H1 (cell line): ENCODE data around the gene NOP9. TPM values are rescaled to one million over a fixed set of nuclear protein-coding genes. Genes with fewer than 3 reads are reported as not detected.

Source experiments
- CTCF ChIA-PET: fragments of 300-600 bp; sonication (Branson Sonifier 250); formaldehyde crosslinking; loops from one replicate; lab custom pipeline; 2021; ENCODE audit not compliant: partially characterized antibody; lab: Charles Lee
- POLR2A ChIA-PET: fragments of 300-600 bp; sonication (Branson Sonifier 250); formaldehyde crosslinking; loops from one replicate; lab custom pipeline; 2021; ENCODE audit warnings: inconsistent platforms; ENCODE audit not compliant: partially characterized antibody; lab: Charles Lee
- DNase-seq, 2 experiments: peaks; one replicate each; pipeline versions ENCODE4 v3.0.0 to v3.0.0-alpha.2; 2010 to 2022; ENCODE audit warnings: low spot score in 2 of 2, low read depth in 1 of 2, mixed read lengths in 1 of 2
- FAIRE-seq: peaks from 2 replicates; lab custom pipeline; 2011; peaks lifted over from hg19 to GRCh38; lab: Jason Lieb, UNC
- H2AFZ ChIP-seq: 2 replicates; pipeline ENCODE4 v1.8.1; 2012; ENCODE audit warnings: low read length, inconsistent platforms
- H2AK5ac ChIP-seq: 2 replicates; pipeline ENCODE4 v1.6.1; 2013; ENCODE audit warnings: low read depth, low read length
- H2BK120ac ChIP-seq: replicated peaks from 2 replicates; pipeline ENCODE3; 2013; ENCODE audit warnings: low read depth, low read length, inconsistent platforms
- H2BK12ac ChIP-seq: 2 replicates; pipeline ENCODE4 v1.6.1; 2013; ENCODE audit warnings: low read depth, low read length
- H2BK15ac ChIP-seq: 2 replicates; pipeline ENCODE4 v1.6.1; 2013; ENCODE audit warnings: low read length
- H2BK20ac ChIP-seq: 2 replicates; pipeline ENCODE4 v1.6.1; 2013; ENCODE audit warnings: low read length
- H2BK5ac ChIP-seq: 2 replicates; pipeline ENCODE4 v1.6.1; 2013; ENCODE audit warnings: low read depth, low read length
- H3K14ac ChIP-seq: 2 replicates; pipeline ENCODE4 v1.6.1; 2013; ENCODE audit warnings: inconsistent platforms; ENCODE audit not compliant: insufficient read length
- H3K18ac ChIP-seq: 2 replicates; pipeline ENCODE4 v1.6.1; 2013; ENCODE audit warnings: low read length; ENCODE audit errors: extremely low read depth
- H3K23ac ChIP-seq: 2 replicates; pipeline ENCODE4 v1.6.1; 2013; ENCODE audit warnings: inconsistent platforms; ENCODE audit not compliant: insufficient read length
- H3K23me2 ChIP-seq: 2 replicates; pipeline ENCODE4 v1.6.1; 2013; ENCODE audit warnings: low read depth, low read length
- H3K27ac ChIP-seq: 2 replicates; pipeline ENCODE4 v1.6.1; 2011; ENCODE audit warnings: low read depth, low read length, inconsistent platforms
- H3K27me3 ChIP-seq, 4 experiments: replicated peaks in 1 of 4; 1 replicate in 1 of 4; 2 replicates in 3 of 4; pipeline versions ENCODE4 v1.6.1 to v1.8.1; 2011 to 2013; ENCODE audit warnings: low read length in 3 of 4, mild to moderate bottlenecking in 3 of 4, inconsistent platforms in 2 of 4, mixed read lengths in 2 of 4, moderate library complexity in 1 of 4; ENCODE audit not compliant: control insufficient read depth in 3 of 4, insufficient read depth in 3 of 4; ENCODE audit errors: extremely low read depth in 1 of 4
- H3K36me3 ChIP-seq, 4 experiments: 2 replicates each; pipeline versions ENCODE4 v1.6.1 to v1.8.1; 2011 to 2013; ENCODE audit warnings: mild to moderate bottlenecking in 4 of 4, low read length in 3 of 4, moderate library complexity in 2 of 4, control low read depth in 1 of 4, inconsistent platforms in 1 of 4; ENCODE audit not compliant: insufficient read depth in 4 of 4, control insufficient read depth in 2 of 4
- H3K4ac ChIP-seq: replicated peaks from 2 replicates; pipeline ENCODE3; 2013; ENCODE audit warnings: low read length, low read depth, mixed read lengths, inconsistent platforms; ENCODE audit not compliant: insufficient read length
- H3K4me1 ChIP-seq, 4 experiments: replicated peaks in 1 of 4; 1 replicate in 1 of 4; 2 replicates in 3 of 4; pipeline versions ENCODE4 v1.6.1 to v1.8.1; 2011 to 2013; ENCODE audit warnings: low read length in 3 of 4, inconsistent platforms in 2 of 4, mixed read lengths in 1 of 4; ENCODE audit not compliant: insufficient read depth in 4 of 4, control insufficient read depth in 3 of 4
- H3K4me2 ChIP-seq, 2 experiments: 2 replicates each; pipeline versions ENCODE4 v1.6.1 to v1.8.1; 2011 to 2013; ENCODE audit warnings: low read depth in 2 of 2, low read length in 2 of 2, control low read depth in 1 of 2, inconsistent platforms in 1 of 2, mild to moderate bottlenecking in 1 of 2; ENCODE audit not compliant: insufficient read depth in 1 of 2
- H3K4me3 ChIP-seq, 4 experiments: fragments of 200-600, 300-600 bp in 1 of 4; sonication (generic), shearing (Covaris generic), sonication (Bioruptor Twin) in 1 of 4; 2 replicates each; pipeline versions ENCODE4 v1.5.1 to v1.8.1; 2011 to 2016; ENCODE audit warnings: low read length in 4 of 4, low read depth in 3 of 4, control low read depth in 2 of 4, inconsistent platforms in 2 of 4, mild to moderate bottlenecking in 2 of 4, mixed read lengths in 1 of 4, moderate library complexity in 1 of 4; ENCODE audit not compliant: insufficient read depth in 2 of 4; ENCODE audit errors: extremely low read depth in 1 of 4
- H3K56ac ChIP-seq: replicated peaks from 2 replicates; pipeline ENCODE3; 2013; ENCODE audit warnings: low read depth, mild to moderate bottlenecking, mixed read lengths, low read length, inconsistent platforms; ENCODE audit not compliant: insufficient read length
- H3K79me1 ChIP-seq: 2 replicates; pipeline ENCODE4 v1.6.1; 2013; ENCODE audit warnings: low read depth, low read length, control low read depth
- H3K79me2 ChIP-seq, 2 experiments: 2 replicates each; pipeline versions ENCODE4 v1.6.1 to v1.8.1; 2012 to 2013; ENCODE audit warnings: low read length in 2 of 2, mild to moderate bottlenecking in 2 of 2, inconsistent platforms in 1 of 2; ENCODE audit not compliant: insufficient read depth in 2 of 2, control insufficient read depth in 1 of 2
- H3K9ac ChIP-seq, 4 experiments: replicated peaks in 1 of 4; 1 replicate in 1 of 4; 2 replicates in 3 of 4; pipeline versions ENCODE4 v1.6.1 to v1.8.1; 2011 to 2013; ENCODE audit warnings: low read depth in 3 of 4, low read length in 3 of 4, control low read depth in 2 of 4, mild to moderate bottlenecking in 2 of 4, moderate library complexity in 2 of 4, inconsistent platforms in 1 of 4; ENCODE audit errors: extremely low read depth in 1 of 4
- H3K9me3 ChIP-seq, 2 experiments: 2 replicates each; pipeline versions ENCODE4 v1.6.1 to v1.8.1; 2012 to 2013; ENCODE audit warnings: mild to moderate bottlenecking in 2 of 2, moderate library complexity in 2 of 2, control low read depth in 1 of 2, inconsistent platforms in 1 of 2, low read depth in 1 of 2, low read length in 1 of 2, mixed read lengths in 1 of 2; ENCODE audit not compliant: insufficient read depth in 2 of 2
- H4K20me1 ChIP-seq, 2 experiments: replicated peaks in 1 of 2; 2 replicates each; pipeline versions ENCODE3 to v1.8.1; 2011 to 2013; ENCODE audit warnings: inconsistent platforms in 2 of 2, low read length in 2 of 2, mild to moderate bottlenecking in 1 of 2; ENCODE audit not compliant: insufficient read depth in 2 of 2, control insufficient read depth in 1 of 2
- H4K5ac ChIP-seq: 2 replicates; pipeline ENCODE4 v1.6.1; 2013; ENCODE audit warnings: low read length, low read depth, mixed read lengths, inconsistent platforms; ENCODE audit not compliant: insufficient read length
- H4K8ac ChIP-seq: 2 replicates; pipeline ENCODE4 v1.8.0; 2013; ENCODE audit warnings: mild to moderate bottlenecking, moderate library complexity, low read length, inconsistent platforms; ENCODE audit not compliant: insufficient read depth; ENCODE audit errors: extremely low read depth
- H4K91ac ChIP-seq: replicated peaks from 2 replicates; pipeline ENCODE3; 2013; ENCODE audit warnings: low read length, mixed read lengths, inconsistent platforms; ENCODE audit not compliant: insufficient read length
- ASH2L ChIP-seq: fragments of 200-600, 300-600 bp; sonication (generic); IDR thresholded peaks from one replicate; pipeline ENCODE4 v1.7.1; 2017; ENCODE audit warnings: low read length
- CBX5 ChIP-seq: fragments of 300-800, 300-1000 bp; sonication (generic); IDR thresholded peaks from 2 replicates; pipeline ENCODE4 v1.7.1; 2016; ENCODE audit warnings: antibody characterized with exemption, low read length, low read depth
- CEBPB ChIP-seq: IDR thresholded peaks from 2 replicates; pipeline ENCODE4 v1.6.1; 2012; ENCODE audit warnings: low read depth, low read length
- CHD1 ChIP-seq: IDR thresholded peaks from 2 replicates; pipeline ENCODE4 v1.6.1; 2012; ENCODE audit warnings: low read depth, low read length, improper control_type of control experiment
- EP300 ChIP-seq, 2 experiments: IDR thresholded peaks; 1 replicate in 1 of 2; 2 replicates in 1 of 2; pipeline ENCODE4 v1.6.1; 2011 to 2012; ENCODE audit warnings: low read depth in 2 of 2, low read length in 2 of 2, mild to moderate bottlenecking in 2 of 2, borderline replicate concordance in 1 of 2, inconsistent platforms in 1 of 2, moderate library complexity in 1 of 2
- FOSL1 ChIP-seq: IDR thresholded peaks from 2 replicates; pipeline ENCODE4 v1.6.1; 2011; ENCODE audit warnings: mild to moderate bottlenecking, low read depth, low read length, moderate library complexity; ENCODE audit not compliant: insufficient read depth
- NRF1 ChIP-seq: IDR thresholded peaks from 2 replicates; pipeline ENCODE4 v1.6.1; 2011; ENCODE audit warnings: mild to moderate bottlenecking, low read depth, low read length, improper control_type of control experiment
- SAP30 ChIP-seq: fragments of 300-600 bp; sonication (generic); IDR thresholded peaks from 2 replicates; pipeline ENCODE4 v1.7.1; 2012; ENCODE audit warnings: low read length, moderate library complexity, mild to moderate bottlenecking, inconsistent platforms; ENCODE audit not compliant: insufficient read depth, insufficient replicate concordance
- SIN3A ChIP-seq, 2 experiments: IDR thresholded peaks in 1 of 2; conservative IDR thresholded peaks in 1 of 2; 2 replicates each; pipeline ENCODE4 v1.6.1; 2011 to 2012; ENCODE audit warnings: low read length in 2 of 2, improper control_type of control experiment in 1 of 2, low read depth in 1 of 2, mild to moderate bottlenecking in 1 of 2
- USF2 ChIP-seq: IDR thresholded peaks from 2 replicates; pipeline ENCODE4 v1.6.1; 2011; ENCODE audit warnings: low read length, improper control_type of control experiment
- WGBS, 2 experiments: shearing (Covaris generic) in 1 of 2; methylation state at CpG; one replicate each; pipeline versions ENCODE4 v1.1.6 to v1.1.7; 2013 to 2015; ENCODE audit warnings: low lambda C conversion rate in 2 of 2, mixed read lengths in 2 of 2, inconsistent platforms in 1 of 2, low coverage in 1 of 2, missing lambda C conversion rate in 1 of 2; ENCODE audit not compliant: insufficient replicate concordance in 2 of 2, insufficient coverage in 1 of 2, insufficient read length in 1 of 2; ENCODE audit errors: extremely low coverage in 1 of 2, missing lambda C conversion rate in 1 of 2; 5-methylcytosine and 5-hydroxymethylcytosine counted together
- polyA plus RNA-seq, 7 experiments: library from polyadenylated mRNA; depleted of rRNA in 3 of 7; stranded (reverse) in 5 of 7; unstranded in 2 of 7; fragments of >200 nt in 5 of 7; fragments of 200-250 nt in 2 of 7; gene quantifications; 1 replicate in 5 of 7; 2 replicates in 1 of 7; 4 replicates in 1 of 7; pipeline versions ENCODE4 v1.2.1 to v1.2.3, GENCODE V29; 2011 to 2013; ENCODE audit warnings: missing spikeins in 2 of 7, mixed read lengths in 2 of 7
- total RNA-seq: library from RNA; stranded (reverse); fragmentation: NEBNext Ultra II Directional; extraction: Animal tissue kit (Norgen Biotek cat#: 25700); gene quantifications from 2 replicates; pipeline ENCODE4 v1.2.1, GENCODE V29; 2021

NOP9 gene
- total and polyA plus RNA-seq, 2 of the 8 experiments (the other 6 are each of a cell fraction or from before 2014, with no cell fraction given), result 17.8 to 34.8 TPM

- Histone ChIP-seq H3K56ac (no peak overlapping the region), H3K18ac (no peak overlapping the region), H3K4me2 (no peak overlapping the region)
- TF ChIP-seq CEBPB (no peak), EP300 (IDR thresholded peaks at IDR 0.05; ENCODE audit: borderline replicate concordance in 1 of 2, low read depth in 2 of 2, low read length in 2 of 2) (no peak), SAP30 (no peak), ASH2L (no peak), CBX5 (no peak), SIN3A (conservative IDR thresholded peaks at IDR 0.05 in 1 of 2, IDR thresholded peaks at IDR 0.05 in 1 of 2; ENCODE audit: low read depth in 1 of 2, low read length in 2 of 2) (no peak), FOSL1 (no peak), NRF1 (no peak), CHD1 (no peak), USF2 (no peak)
- TF ChIP-seq, all 59 proteins: peak for 0
- H2BK15ac ChIP-seq, result no peak overlapping the region
- FAIRE-seq (no peak), DNase-seq (no peak)
- peaks cover 0 to 3% of the 10 kb centered on the region in 2 experiments for H4K20me1 ChIP-seq
- H3K27me3 ChIP-seq, result no peaks in the 10 kb centered on the region
- 92% methylated on average over 5 of the region's 5 CpGs; no CpG with 5 or more reads in 1 of the 2 experiments for WGBS, 2 experiments
- H3K27ac ChIP-seq, result no peak overlapping the region
- no peak overlapping the region for H4K5ac ChIP-seq
- ChIA-PET POLR2A (interaction anchor here (0.7 to 2.3 kb wide), 4 partner anchors 10 to 102 kb away, joined by 3 to 9 read pairs (median 6); no protein-coding TSS in a partner anchor), CTCF (interaction anchor here (1.0 to 11.5 kb wide), 6 partner anchors 13 to 51 kb away, joined by 3 to 137 read pairs (median 3); partner anchors contain the start of genes DHRS1, NOP9 and TINF2)
- H3K9me3 ChIP-seq, result no peaks in the 10 kb centered on the region
- H3K9ac ChIP-seq, result no peak overlapping the region
- H4K8ac ChIP-seq, result no peak overlapping the region
- no peak overlapping the region for H2AFZ ChIP-seq
- no peak overlapping the region for H3K23ac ChIP-seq
- no peak overlapping the region for H3K4ac ChIP-seq
- no peaks in the 10 kb centered on the region for H3K23me2 ChIP-seq
- H3K36me3 ChIP-seq, result no peaks in the 10 kb centered on the region
- no peak overlapping the region for H2BK20ac ChIP-seq
- H4K91ac ChIP-seq, result no peak overlapping the region
- no peaks in the 10 kb centered on the region for H3K79me2 ChIP-seq
- H3K4me1 ChIP-seq, result no peaks in the 10 kb centered on the region
- H2BK5ac ChIP-seq, result no peak overlapping the region
- no peak overlapping the region for H3K14ac ChIP-seq
- H3K79me1 ChIP-seq, result no peaks in the 10 kb centered on the region
- H2AK5ac ChIP-seq, result no peak overlapping the region
- no peak overlapping the region for H2BK120ac ChIP-seq
- H2BK12ac ChIP-seq, result no peak overlapping the region
- H3K4me3 ChIP-seq, result no peak overlapping the region
Observed at GRCh38 chr14:24278424-24278823, 21.2 kb upstream of the NOP9 start.
